Liver (tissue), 3 donors: ENCODE results near the gene PHYKPL.

Source experiments
- HNF4G ChIP-seq: IDR thresholded peaks from 2 replicates; pipeline ENCODE4 v1.6.1; 2016; ENCODE audit warnings: antibody characterized with exemption
- JUND ChIP-seq, 2 donors: IDR thresholded peaks; 2 replicates each; pipeline ENCODE4 v1.6.1; 2016; ENCODE audit warnings: antibody characterized with exemption in 2 of 2
- RXRA ChIP-seq, 2 donors: IDR thresholded peaks; 2 replicates each; pipeline ENCODE4 v1.6.1; 2017 to 2018; ENCODE audit warnings: antibody characterized with exemption in 2 of 2, mild to moderate bottlenecking in 1 of 2
- TF ChIP-seq, protein P1 (sequence below): fragments of 150-350 bp; IDR thresholded peaks from 2 replicates; pipeline ENCODE4 v1.5.1; 2017; ENCODE audit warnings: improper control_type of control experiment, low read depth, low read length; ENCODE audit not compliant: missing input control
- TF ChIP-seq, protein P2 (sequence below): IDR thresholded peaks from 2 replicates; pipeline ENCODE4 v1.6.1; 2016; ENCODE audit warnings: antibody characterized with exemption
- TF ChIP-seq, protein P3 (sequence below): IDR thresholded peaks from 2 replicates; pipeline ENCODE4 v1.6.1; 2016; ENCODE audit warnings: antibody characterized with exemption
- TF ChIP-seq, protein P4 (sequence below): IDR thresholded peaks from 2 replicates; pipeline ENCODE4 v1.6.1; 2016; ENCODE audit warnings: antibody characterized with exemption
- donor health status: healthy.
- donor health status: healthy.

DNA sequence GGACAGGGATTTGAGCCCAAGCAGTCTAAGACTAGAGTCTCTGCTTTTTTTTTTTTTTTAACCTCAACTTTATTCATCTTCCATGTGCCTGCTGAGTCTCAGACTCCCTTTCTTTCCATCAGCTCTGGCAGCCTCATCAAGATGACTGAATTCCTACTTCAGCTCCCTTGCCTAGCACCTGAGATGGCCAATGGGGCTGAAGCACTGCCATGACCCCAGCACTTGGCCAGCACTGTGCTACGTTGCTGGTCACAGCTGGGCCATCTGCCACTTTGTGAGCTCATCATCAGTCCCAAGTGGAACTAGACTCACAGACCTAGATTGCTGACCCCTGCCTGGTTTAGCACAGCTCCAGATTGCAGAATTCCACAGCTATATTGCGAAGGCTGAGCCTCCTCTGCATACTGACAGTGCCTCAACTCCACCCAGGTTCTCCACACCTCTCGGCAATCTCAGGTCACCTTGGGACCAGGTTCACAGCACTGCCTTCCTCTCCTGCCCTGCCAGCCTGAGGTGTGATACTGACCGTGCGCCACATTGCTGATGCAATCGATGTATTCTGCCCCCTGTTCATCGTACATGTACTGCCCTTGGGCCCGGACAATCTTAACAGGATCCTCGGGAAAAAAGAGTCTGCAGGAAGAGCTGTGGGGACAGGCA lies 1.6 kb downstream of the PHYKPL start:
- TF ChIP-seq, protein P1, sequence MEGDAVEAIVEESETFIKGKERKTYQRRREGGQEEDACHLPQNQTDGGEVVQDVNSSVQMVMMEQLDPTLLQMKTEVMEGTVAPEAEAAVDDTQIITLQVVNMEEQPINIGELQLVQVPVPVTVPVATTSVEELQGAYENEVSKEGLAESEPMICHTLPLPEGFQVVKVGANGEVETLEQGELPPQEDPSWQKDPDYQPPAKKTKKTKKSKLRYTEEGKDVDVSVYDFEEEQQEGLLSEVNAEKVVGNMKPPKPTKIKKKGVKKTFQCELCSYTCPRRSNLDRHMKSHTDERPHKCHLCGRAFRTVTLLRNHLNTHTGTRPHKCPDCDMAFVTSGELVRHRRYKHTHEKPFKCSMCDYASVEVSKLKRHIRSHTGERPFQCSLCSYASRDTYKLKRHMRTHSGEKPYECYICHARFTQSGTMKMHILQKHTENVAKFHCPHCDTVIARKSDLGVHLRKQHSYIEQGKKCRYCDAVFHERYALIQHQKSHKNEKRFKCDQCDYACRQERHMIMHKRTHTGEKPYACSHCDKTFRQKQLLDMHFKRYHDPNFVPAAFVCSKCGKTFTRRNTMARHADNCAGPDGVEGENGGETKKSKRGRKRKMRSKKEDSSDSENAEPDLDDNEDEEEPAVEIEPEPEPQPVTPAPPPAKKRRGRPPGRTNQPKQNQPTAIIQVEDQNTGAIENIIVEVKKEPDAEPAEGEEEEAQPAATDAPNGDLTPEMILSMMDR: no peak
- TF ChIP-seq, protein P2, sequence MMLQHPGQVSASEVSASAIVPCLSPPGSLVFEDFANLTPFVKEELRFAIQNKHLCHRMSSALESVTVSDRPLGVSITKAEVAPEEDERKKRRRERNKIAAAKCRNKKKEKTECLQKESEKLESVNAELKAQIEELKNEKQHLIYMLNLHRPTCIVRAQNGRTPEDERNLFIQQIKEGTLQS: peak; percentile 95
- TF ChIP-seq, protein P3, sequence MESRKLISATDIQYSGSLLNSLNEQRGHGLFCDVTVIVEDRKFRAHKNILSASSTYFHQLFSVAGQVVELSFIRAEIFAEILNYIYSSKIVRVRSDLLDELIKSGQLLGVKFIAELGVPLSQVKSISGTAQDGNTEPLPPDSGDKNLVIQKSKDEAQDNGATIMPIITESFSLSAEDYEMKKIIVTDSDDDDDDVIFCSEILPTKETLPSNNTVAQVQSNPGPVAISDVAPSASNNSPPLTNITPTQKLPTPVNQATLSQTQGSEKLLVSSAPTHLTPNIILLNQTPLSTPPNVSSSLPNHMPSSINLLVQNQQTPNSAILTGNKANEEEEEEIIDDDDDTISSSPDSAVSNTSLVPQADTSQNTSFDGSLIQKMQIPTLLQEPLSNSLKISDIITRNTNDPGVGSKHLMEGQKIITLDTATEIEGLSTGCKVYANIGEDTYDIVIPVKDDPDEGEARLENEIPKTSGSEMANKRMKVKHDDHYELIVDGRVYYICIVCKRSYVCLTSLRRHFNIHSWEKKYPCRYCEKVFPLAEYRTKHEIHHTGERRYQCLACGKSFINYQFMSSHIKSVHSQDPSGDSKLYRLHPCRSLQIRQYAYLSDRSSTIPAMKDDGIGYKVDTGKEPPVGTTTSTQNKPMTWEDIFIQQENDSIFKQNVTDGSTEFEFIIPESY: peak; percentile 78
- peak; percentile 88 to 89 for TF ChIP-seq JUND (IDR thresholded peaks at IDR 0.05)
- peak; percentile 94 to 96 for TF ChIP-seq RXRA (IDR thresholded peaks at IDR 0.05)
- peak; percentile 55 for TF ChIP-seq HNF4G
- TF ChIP-seq, protein P4, sequence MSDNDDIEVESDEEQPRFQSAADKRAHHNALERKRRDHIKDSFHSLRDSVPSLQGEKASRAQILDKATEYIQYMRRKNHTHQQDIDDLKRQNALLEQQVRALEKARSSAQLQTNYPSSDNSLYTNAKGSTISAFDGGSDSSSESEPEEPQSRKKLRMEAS: peak; percentile 63
